ENCODE data around the gene TEDC2.

Gene TEDC2

GRCh38 chr16:2494616-2495015, 34.7 kb downstream of the TEDC2 start:
- no peak for DNase-seq (ENCODE audit: low read depth in 3 of 3)

DNA sequence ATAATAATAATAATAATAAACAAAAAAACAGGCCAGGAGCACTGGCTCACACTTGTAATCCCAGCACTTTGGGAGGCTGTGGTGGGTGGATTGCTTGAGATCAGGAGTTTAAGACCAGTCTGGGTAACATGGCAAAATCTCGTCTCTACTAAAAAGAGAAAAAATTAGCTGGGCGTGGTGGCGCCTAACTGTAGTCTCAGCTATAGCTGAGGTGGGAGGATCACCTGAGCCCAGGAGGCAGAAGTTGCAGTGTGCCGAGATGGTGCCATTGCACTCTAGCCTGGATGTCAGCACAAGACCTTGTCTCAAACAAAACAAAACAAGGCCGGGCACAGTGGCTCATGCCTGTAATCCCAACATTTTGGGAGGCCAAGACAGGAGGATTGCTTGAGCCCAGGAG, 35.1 kb downstream of the TEDC2 start:
- DNase-seq (ENCODE audit: low read depth in 3 of 3) = no peak

GRCh38 chr16:2496223-2497115, 36.6 kb downstream of the TEDC2 start:
- DNase-seq (ENCODE audit: low read depth in 3 of 3) = no peak

DNA sequence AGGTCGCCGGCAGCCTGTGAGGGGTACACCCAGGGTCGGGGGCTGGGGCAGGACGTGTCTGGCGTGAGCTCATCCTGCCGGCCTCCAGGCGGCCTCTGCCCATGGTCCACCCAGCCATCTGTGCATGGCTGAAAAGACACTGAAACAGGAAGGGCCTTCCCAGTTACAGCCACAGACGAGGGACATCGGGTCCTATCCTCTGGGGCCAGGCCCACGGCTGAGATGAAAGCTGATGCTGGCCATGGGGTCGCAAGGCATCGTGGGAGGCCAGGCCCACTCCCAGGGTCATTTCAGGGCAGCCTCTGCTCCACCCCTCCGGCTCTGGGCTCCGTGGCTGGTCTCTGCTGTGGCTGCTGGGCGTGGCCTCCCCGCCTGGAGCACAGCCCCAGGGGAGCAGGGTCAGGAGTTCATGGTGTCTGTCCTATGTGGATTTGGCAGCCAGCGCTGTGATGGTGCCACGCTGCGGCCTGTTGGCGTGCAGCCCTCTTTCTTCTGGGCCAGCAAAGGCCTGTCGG, 37.3 kb downstream of the TEDC2 start:
- DNase-seq (ENCODE audit: low read depth in 3 of 3) = no peak

DNA sequence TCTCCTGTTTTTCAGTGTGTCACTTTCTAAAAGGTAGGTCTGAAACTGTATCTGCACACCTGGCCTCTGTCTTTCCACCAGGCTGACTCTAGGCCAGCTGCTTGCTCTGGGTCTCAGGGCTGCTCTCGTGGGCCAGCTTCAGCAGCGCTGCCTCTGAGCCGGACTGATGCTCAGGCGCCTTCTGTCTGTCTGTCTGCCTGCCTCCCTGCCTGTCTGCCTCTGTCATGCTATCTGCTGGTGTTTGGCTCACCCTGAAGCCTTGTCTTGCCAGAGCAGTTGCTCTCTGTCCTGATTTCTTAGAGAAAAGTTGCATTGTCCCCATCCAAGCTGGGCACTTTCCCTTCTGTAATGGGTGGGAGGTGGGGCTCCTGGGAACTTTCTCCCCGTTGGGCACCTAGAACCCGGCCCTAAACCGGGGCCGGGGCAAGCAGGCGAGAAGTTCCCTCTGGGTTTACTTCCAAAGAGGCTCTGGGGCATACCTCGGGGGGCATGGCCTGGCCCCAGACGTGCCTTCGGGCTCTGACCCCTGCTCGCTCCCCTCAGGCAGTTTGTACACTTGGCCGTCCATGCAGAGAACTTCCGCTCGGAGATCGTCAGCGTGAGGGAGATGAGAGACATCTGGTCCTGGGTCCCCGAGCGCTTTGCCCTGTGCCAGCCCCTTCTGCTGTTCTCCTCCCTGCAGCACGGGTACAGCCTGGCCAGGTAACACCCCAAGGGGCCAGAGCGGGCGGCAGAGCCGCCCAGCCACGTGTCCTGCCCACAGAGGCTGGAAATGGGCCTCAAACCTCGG, 38.0 kb downstream of the TEDC2 start:
- DNase-seq (ENCODE audit: low read depth in 3 of 3) = no peak

DNA sequence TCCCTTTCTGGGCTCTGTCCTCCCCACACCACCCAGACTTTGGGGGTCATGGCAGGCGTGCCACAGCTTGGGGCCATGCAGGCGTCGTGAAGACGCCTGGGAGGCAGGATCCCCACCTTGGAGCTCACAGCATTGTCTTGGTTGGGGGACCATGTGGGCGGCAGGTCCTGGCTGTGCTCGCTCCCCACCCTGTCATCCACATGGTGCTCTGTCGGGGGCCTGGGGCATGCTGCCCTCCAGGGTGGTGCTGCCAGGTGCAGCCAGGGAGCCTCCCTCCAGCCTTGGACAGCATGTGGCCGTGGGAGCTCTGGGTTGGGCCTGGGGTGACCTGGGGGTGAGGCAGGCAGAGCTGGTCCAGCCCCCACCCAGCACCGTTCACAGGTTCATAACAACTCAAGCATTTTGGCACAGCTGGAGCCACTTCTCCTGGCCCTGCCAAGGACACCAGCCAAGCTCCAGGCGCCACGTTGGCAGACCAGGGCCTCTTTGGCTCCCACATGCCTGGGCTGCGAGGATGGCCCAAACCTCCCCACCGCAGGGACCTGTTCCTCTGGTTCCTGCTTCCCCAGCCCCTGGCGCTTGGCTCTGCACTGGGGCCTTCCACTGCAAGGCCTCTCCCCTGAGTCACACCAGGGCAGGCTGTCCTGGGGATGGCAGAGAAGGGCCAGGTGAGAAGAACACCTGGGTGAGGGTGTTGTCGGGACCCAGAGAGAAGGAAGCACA, 38.8 kb downstream of the TEDC2 start:
- DNase-seq (ENCODE audit: low read depth in 3 of 3) = no peak

- no peak for DNase-seq (ENCODE audit: low read depth in 3 of 3)
Observed at GRCh38 chr16:2499454-2499853, 39.5 kb downstream of the TEDC2 start.

- no peak for DNase-seq (ENCODE audit: low read depth in 3 of 3)
Observed at GRCh38 chr16:2499890-2500429, 40.1 kb downstream of the TEDC2 start.

- no peak for DNase-seq (ENCODE audit: low read depth in 3 of 3)
Observed at GRCh38 chr16:2500430-2500917, 40.6 kb downstream of the TEDC2 start.

DNA sequence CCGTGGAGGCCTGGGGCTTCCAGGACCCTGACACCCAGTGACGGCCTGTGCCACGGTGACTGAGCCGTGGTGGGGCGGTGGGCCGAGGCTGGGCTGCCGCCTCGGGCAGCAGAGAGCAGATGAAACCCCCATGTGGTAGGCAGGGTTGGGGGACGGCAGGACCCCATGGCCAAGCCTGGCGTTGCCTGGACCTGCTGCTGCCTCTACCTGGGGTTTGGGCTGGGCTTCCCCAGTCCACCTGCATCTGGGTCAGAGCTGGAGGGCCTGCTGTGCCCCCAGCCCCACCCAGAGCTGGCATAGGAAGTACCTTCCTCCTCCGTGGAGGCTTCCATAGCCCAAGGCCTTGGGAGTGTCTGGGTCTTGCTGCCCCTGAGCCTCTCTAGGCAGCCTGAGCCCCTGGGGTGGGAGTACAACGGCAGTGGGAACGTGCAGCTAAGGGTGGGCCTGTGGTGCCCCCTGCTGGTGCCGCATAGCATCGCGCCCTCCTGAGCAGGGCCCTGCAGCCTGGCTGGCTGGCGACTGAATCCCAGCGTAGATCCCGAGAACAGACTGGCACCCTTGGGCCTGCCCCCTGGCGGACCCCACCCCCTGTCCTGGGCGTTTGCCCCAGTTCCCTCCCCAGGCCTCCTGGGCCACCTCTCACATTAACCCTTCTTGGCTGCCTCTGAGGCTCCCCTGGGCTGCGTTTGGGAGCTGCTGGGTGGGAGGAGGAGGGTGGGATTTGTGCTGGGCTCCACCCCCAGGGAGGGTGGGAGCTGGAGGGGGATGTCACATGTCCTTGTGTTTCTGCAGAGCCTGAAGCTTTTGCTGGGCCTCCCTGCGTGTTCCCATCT, 41.2 kb downstream of the TEDC2 start:
- peak; percentile 61 to 67 (median 65) for DNase-seq (ENCODE audit: low read depth in 3 of 3)

GRCh38 chr16:2501946-2502895, 42.3 kb downstream of the TEDC2 start:
- no peak for DNase-seq (ENCODE audit: low read depth in 3 of 3)

GRCh38 chr16:2505695-2506094, 45.8 kb downstream of the TEDC2 start:
- no peak for DNase-seq (ENCODE audit: low read depth in 3 of 3)

DNA sequence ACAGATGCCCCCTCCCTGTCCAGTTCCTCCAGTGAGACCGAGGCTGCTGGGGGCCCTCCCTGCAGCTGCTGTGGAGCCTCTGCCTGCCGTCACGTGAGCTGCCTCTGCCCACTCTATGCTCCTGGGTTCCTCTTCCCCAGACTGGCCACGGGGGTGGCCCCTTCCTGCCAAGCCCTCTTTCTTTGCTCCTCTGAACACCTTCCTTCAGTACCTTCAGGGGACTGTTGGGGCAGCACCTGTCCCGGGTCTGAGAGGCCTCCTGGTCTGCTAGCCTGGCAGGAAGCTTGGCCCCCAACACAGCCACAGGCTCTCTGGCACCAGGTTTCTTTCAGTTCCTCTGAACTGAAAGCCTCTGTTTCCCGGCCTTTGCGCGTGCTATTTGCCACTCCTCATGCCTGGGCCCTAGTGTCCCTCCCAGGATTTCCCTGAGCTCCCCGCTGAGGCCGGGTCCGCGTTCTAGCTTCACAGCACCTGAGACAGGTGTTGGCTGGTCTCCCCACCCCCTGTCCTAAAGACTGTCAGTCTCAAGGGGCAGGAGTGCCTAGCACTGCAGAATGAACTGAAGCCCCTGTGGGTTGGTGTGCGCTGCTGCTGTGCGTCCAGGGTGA, 47.2 kb downstream of the TEDC2 start:
- no peak for DNase-seq (ENCODE audit: low read depth in 3 of 3)

DNA sequence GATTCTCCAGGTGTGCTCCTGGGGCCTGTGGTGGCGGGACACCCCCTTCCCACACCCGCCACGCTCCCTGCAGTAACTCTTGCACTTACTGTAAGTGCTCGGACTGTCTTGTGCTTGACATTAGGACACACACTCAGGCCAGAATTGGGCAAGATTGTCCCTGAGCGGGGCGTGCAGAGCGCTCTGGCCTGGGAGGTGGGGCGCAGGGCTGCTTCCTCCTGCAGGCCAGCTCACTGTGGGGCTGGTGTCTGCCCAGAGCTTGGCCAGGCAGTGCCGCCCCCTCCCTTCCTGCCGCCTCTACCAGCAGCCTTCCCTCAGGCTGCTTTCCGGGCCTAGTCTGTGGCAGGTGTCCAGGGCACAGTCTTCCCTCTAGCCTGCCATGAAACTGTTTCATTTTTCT, 47.8 kb downstream of the TEDC2 start:
- DNase-seq (ENCODE audit: low read depth in 3 of 3) = no peak

DNA sequence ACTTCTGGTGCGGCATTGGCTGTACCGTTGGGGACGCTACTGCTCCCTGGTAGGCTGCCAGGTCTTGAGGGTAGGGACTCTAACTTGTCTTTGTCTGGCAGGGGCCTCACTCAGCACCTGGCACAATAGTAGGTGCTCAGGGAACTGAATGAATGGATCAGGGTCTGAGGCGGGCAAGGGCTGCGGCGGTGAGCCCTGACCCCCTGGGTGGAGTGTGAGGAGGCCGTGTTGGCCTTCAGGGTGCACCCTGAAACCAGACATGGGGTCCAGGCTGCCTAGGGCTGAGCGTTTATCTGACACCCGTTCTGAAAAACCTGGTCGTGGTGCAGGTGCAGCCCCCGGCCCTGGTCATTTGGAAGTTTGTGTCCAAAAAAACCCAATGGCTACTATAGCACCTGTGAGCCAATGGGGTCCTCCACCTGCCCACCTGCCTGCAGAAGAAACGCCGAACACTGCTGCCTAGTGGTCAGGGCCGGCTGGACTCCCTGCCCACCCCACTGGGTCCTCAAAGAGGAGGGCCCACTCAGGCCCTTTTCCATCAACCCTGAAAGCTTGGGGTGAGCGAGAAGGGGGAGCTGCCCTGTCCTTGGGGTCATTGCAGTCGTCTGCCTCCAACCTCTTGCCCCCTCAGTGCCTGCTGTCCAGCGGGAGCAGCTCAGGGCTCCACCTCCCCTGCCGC, 49.0 kb downstream of the TEDC2 start:
- DNase-seq (ENCODE audit: low read depth in 3 of 3) = no peak

GRCh38 chr16:2511128-2511800, 51.4 kb downstream of the TEDC2 start:
- DNase-seq (ENCODE audit: low read depth in 3 of 3) = no peak

DNA sequence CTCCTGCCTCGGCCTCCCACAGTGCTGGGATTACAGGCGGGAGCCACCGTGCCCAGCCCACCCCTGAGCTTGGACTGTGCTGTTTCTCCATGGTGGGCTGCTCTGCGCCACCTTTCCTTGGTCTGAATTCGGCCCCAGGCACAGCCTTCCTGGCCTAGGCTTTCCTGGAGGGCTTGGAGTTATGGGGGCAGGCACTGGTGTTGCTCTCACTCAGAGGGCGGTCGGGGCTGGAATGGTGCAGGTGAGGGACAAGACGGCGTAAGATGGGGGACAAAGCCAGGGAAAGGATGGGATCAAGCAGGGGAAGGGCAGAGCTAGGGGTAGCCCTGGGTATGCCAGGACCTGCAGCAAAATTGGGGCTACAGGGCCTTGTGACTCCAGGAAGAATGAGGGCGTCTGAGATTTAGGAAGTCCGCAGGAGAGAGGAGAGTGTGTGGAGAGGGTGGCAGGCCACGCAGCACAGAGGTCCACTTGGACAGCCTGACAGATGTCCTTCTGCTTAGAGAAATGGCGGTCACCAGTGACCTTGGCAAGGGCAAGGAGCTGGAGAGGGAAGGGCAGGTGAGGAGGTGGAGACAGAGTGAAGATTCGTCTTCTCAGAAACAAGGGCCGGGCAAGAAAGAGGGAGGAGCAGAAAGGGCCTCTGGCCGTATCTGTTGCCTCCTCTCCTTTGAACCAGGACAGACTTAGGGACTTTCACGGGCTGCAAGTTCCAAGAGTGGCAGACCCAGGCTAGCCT, 52.3 kb downstream of the TEDC2 start:
- DNase-seq (ENCODE audit: low read depth in 3 of 3) = no peak
